Neural cell (in vitro differentiated cells): Measurements from ENCODE around the gene TUBB4B. TPM values are rescaled to one million over a fixed set of nuclear protein-coding genes. Genes with fewer than 3 reads are reported as not detected.
"Not testable (repeated sequence)": the region's sequence is repeated elsewhere in the genome, so short reads cannot be mapped to it uniquely, and the experiment has no call there.

Experiments
- H2AFZ ChIP-seq: fragments of 200-600, 300-800 bp; sonication (generic), shearing (Covaris generic); 2 replicates; pipeline ENCODE4 v1.6.0; 2014; ENCODE audit warnings: low read depth, mild to moderate bottlenecking, antibody characterized with exemption, low read length, moderate library complexity
- H3F3A ChIP-seq: fragments of 200-600 bp; shearing (Covaris generic); 2 replicates; pipeline ENCODE4 v1.6.1; 2016; ENCODE audit warnings: mild to moderate bottlenecking, moderate library complexity, mixed read lengths, antibody characterized with exemption, low read length; ENCODE audit not compliant: insufficient read depth, poor library complexity, severe bottlenecking
- H3K27ac ChIP-seq: fragments of 200-600, 300-800 bp; sonication (generic), shearing (Covaris generic); 2 replicates; pipeline ENCODE4 v1.5.1; 2014; ENCODE audit warnings: mild to moderate bottlenecking, low read length, moderate library complexity
- H3K27me3 ChIP-seq: fragments of 300-800, 200-600 bp; sonication (generic), shearing (Covaris generic); 2 replicates; pipeline ENCODE4 v1.6.0; 2014; ENCODE audit warnings: mild to moderate bottlenecking, low read depth, low read length, moderate library complexity; ENCODE audit not compliant: insufficient read depth
- H3K36me3 ChIP-seq: fragments of 300-800, 200-600 bp; sonication (generic), shearing (Covaris generic); 2 replicates; pipeline ENCODE4 v1.5.1; 2014; ENCODE audit warnings: mild to moderate bottlenecking, antibody characterized with exemption, low read length, moderate library complexity; ENCODE audit not compliant: insufficient read depth
- H3K4me2 ChIP-seq: fragments of 300-800, 200-600 bp; sonication (generic), shearing (Covaris generic); 2 replicates; pipeline ENCODE4 v1.6.0; 2014; ENCODE audit warnings: mild to moderate bottlenecking, low read length
- H3K4me3 ChIP-seq: fragments of 300-800, 200-600 bp; sonication (generic), shearing (Covaris generic); 2 replicates; pipeline ENCODE4 v1.5.1; 2014; ENCODE audit warnings: mild to moderate bottlenecking, low read length, moderate library complexity
- H3K79me2 ChIP-seq: fragments of 200-600 bp; shearing (Covaris generic); replicated peaks from 2 replicates; pipeline ENCODE4 v1.6.0; 2014; ENCODE audit warnings: mild to moderate bottlenecking, low read length, moderate library complexity; ENCODE audit not compliant: insufficient read depth
- H3K9ac ChIP-seq: fragments of 300-800, 200-600 bp; sonication (generic), shearing (Covaris generic); 2 replicates; pipeline ENCODE4 v1.6.1; 2016; ENCODE audit warnings: mild to moderate bottlenecking, low read length, mixed read lengths
- H3K9me2 ChIP-seq: fragments of 200-600 bp; shearing (Covaris generic); 2 replicates; pipeline ENCODE4 v1.6.1; 2016; ENCODE audit warnings: mild to moderate bottlenecking, low read length, mixed read lengths; ENCODE audit not compliant: insufficient read depth
- H3K9me3 ChIP-seq: fragments of 200-600, 300-800 bp; sonication (generic), shearing (Covaris generic); 2 replicates; pipeline ENCODE4 v1.6.1; 2016; ENCODE audit warnings: mild to moderate bottlenecking, mixed run types, low read length, moderate library complexity, mixed read lengths
- H4K20me1 ChIP-seq: fragments of 200-600 bp; shearing (Covaris generic); 2 replicates; pipeline ENCODE4 v1.6.1; 2016; ENCODE audit warnings: mild to moderate bottlenecking, mixed run types; ENCODE audit not compliant: insufficient read depth
- CTCF ChIP-seq: fragments of 450-650 bp; IDR thresholded peaks from 2 replicates; pipeline ENCODE4 v1.5.1; 2014; ENCODE audit warnings: antibody characterized with exemption, mild to moderate bottlenecking, moderate library complexity; ENCODE audit not compliant: poor library complexity, severe bottlenecking
- EP300 ChIP-seq: fragments of 450-650 bp; conservative IDR thresholded peaks from 2 replicates; pipeline ENCODE4 v1.6.1; 2014; ENCODE audit warnings: antibody characterized with exemption, mild to moderate bottlenecking, moderate library complexity; ENCODE audit not compliant: poor library complexity, severe bottlenecking
- EZH2 ChIP-seq: fragments of 200-600, 300-800 bp; shearing (Covaris generic), sonication (generic); IDR thresholded peaks from 2 replicates; pipeline ENCODE4 v1.6.1; 2014; ENCODE audit warnings: antibody characterized with exemption, low read length, borderline replicate concordance, mild to moderate bottlenecking; ENCODE audit not compliant: insufficient read depth, poor library complexity, severe bottlenecking
- MXI1 ChIP-seq: fragments of 450-650 bp; conservative IDR thresholded peaks from 2 replicates; pipeline ENCODE4 v1.6.1; 2014; ENCODE audit warnings: antibody characterized with exemption, mild to moderate bottlenecking; ENCODE audit not compliant: poor library complexity, severe bottlenecking
- POLR2AphosphoS5 ChIP-seq: IDR thresholded peaks from 2 replicates; pipeline ENCODE4 v1.6.1; 2012
- RAD21 ChIP-seq: fragments of 450-650 bp; conservative IDR thresholded peaks from 2 replicates; pipeline ENCODE4 v1.6.1; 2014; ENCODE audit warnings: antibody characterized with exemption, mild to moderate bottlenecking, moderate library complexity
- REST ChIP-seq: IDR thresholded peaks from 2 replicates; pipeline ENCODE4 v1.6.1; 2012; ENCODE audit warnings: borderline replicate concordance
- SMC3 ChIP-seq: fragments of 450-650 bp; conservative IDR thresholded peaks from 2 replicates; pipeline ENCODE4 v1.6.1; 2014; ENCODE audit warnings: antibody characterized with exemption, mild to moderate bottlenecking, moderate library complexity; ENCODE audit not compliant: poor library complexity
- TAF1 ChIP-seq: IDR thresholded peaks from 2 replicates; pipeline ENCODE4 v1.6.1; 2012; ENCODE audit warnings: low read depth
- polyA plus RNA-seq: library from polyadenylated mRNA; depleted of rRNA; stranded (reverse); fragments of >200 nt; gene quantifications from 2 replicates; pipeline ENCODE4 v1.2.3, GENCODE V29; 2014

TUBB4B gene
- polyA plus RNA-seq, 1 donor from 2014 or later: 60.3 TPM

- H3K27me3 ChIP-seq, H3K4me3 ChIP-seq, H4K20me1 ChIP-seq, H3K9me2 ChIP-seq, H3K36me3 ChIP-seq, H3K9ac ChIP-seq, H2AFZ ChIP-seq, H3F3A ChIP-seq, H3K27ac ChIP-seq, H3K9me3 ChIP-seq, H3K4me2 ChIP-seq: not testable (repeated sequence)
- H3K79me2 ChIP-seq: peaks cover 14% of the 10 kb centered on the region
These were observed 2.2 kb downstream of the TUBB4B start for GRCh38 chr9:137243266-137243625.

GRCh38 chr9:137243626-137244485 lies 2.8 kb downstream of the TUBB4B start:
- H3K9ac ChIP-seq: no peak overlapping the region
- H3K4me3 ChIP-seq: no peak overlapping the region

More at GRCh38 chr9:137243626-137244485, 2.8 kb downstream of the TUBB4B start:
- Histone ChIP-seq H3K79me2 (peaks cover 14% of the 10 kb centered on the region), H3F3A (no peaks in the 10 kb centered on the region), H3K27ac (no peak overlapping the region), H3K4me2 (no peak overlapping the region), H3K9me3 (no peaks in the 10 kb centered on the region), H2AFZ (no peak overlapping the region), H4K20me1 (no peaks in the 10 kb centered on the region), H3K27me3 (no peaks in the 10 kb centered on the region), H3K9me2 (no peaks in the 10 kb centered on the region), H3K36me3 (no peaks in the 10 kb centered on the region)
- TF ChIP-seq REST: no peak
- no peak for TF ChIP-seq RAD21
- no peak for TF ChIP-seq CTCF
- no peak for TF ChIP-seq EZH2
- no peak for TF ChIP-seq MXI1
- TF ChIP-seq EP300: no peak
- TF ChIP-seq SMC3: no peak
- TF ChIP-seq POLR2AphosphoS5: no peak
- no peak for TF ChIP-seq TAF1
